Stimulated activated CD8-positive, alpha-beta memory T cell treated with anti-CD3 and anti-CD28 coated beads, Interleukin-4, amount 100 ng/mL, for 1 hour (primary cell): ENCODE data around the gene LY6G5C.
A peak's percentile ranks its signal among the peaks of the same experiment; 100 is the strongest.

Experiments
- DNase-seq, 2 donors: peaks; one replicate each; pipeline ENCODE4 v3.0.0-alpha.2; 2020; ENCODE audit warnings: low read depth in 2 of 2, low spot score in 1 of 2

LY6G5C gene

GRCh38 chr6:31663126-31663960, 17.5 kb downstream of the LY6G5C start:
- no peak for DNase-seq

GRCh38 chr6:31662124-31662723, 18.6 kb downstream of the LY6G5C start:
- no peak for DNase-seq

- no peak for DNase-seq
Observed at GRCh38 chr6:31661262-31662123, 19.4 kb downstream of the LY6G5C start.

DNA sequence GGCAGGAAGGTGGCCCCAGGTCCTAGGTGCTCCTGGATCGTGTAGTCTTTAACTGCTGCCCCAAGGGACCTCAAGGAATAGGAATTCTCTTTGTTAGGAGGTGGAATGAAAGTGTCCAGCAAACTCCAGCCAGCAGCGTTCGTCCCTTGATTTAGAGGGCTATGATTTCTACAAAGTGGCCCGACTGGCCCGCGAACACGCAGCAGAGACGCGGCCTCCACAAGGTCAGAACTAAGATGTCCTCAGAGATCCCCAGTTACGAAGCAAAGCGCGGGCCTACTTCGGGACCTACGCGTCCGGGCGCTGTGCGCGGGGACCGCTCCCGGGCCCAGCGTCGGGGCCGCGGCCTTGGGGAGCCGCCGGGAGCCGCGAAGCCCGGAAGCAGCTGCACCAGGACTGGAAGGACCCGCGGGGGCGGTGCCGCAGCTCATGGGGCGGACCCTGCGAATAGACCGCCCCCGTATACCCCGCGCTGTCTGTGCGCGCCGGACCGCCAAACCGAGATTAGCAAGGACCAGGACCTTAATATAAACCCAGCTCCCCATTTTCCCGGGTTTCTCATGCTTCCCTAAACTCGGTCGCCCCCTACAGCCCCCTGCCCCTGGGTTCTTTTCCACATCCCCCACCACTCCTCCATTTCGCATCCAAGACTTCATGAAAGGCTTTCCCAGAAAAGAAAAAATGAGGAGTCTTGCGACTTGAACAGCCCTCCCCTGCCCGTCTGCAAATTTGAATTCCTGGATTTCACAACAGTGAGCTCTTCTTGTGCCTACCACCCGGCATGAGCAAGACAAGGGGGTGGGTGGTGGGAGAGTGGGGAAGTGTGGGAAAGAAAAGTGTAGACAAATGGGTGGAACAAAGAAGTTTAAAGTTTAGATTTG, 20.2 kb downstream of the LY6G5C start, which contains the start of gene C6orf47:
C6orf47 (minus strand) TSS at position 398 of the 881 bp plus-strand sequence. CDS start 831 bp downstream, outside the sequence.
- DNase-seq = peak; percentile 59 to 66

DNA sequence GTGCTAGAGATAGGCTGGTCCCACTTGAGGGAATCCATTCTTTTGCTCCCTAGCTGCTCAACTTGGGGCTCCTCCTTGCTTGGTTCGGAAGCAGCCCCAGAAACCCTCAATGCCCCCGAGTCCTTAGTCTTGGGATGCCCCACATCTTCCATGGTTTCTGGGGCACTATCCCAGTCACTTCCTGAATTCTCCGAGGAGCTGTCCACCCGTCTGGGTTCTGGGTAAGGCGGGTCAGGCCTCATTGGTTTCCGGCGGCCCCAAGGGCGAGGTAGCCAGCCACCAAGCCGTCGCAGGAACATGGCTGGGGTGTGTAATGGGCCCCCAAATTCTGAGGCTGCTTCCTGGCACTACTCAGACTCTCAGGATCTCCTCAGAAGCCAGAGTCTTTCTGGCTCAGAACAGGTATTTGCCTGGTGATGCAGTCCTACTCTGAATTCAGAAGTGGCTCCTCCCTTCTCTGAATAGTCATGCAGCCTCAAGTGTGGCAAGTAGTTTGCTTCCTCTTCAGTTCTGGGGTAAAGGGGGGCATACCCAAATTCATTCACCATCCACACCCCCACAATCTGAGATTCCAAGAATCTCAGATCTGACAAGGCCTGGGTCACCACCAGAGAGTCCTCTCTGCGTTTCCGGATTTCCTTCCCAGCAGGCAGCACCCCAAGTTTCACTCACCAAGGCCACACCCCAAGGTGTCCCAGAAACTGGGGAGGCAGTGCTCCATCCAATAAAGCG, 21.1 kb downstream of the LY6G5C start:
- DNase-seq = no peak

GRCh38 chr6:31658983-31659648, 21.8 kb downstream of the LY6G5C start:
- no peak for DNase-seq

DNA sequence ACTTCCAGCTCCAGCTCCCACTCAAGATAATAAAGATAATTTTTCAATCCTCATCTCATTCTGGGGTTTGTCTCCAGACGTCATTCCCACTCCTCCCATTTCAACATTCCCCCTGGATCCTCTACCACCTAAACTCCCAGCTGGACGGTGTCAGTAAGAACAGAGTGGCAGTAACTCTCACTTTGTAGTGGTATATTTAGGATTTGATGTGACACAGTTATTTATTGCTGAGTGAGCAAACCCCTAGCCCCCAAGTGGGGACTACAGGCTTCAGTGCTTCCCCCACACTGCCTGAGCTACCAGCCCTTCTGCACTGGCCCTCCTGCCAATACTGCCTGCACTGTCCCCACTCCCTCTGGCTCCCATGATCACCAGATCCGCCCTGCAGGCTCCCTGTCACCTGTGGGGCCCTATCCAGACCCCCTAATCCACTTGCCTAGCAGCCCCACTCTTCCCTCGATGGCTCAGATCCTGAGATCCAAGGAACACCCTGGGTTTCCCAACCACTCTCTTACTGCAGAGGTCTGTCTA, 22.6 kb downstream of the LY6G5C start:
- DNase-seq = no peak

- no peak for DNase-seq
Observed at GRCh38 chr6:31657406-31658157, 23.3 kb downstream of the LY6G5C start.

- no peak for DNase-seq
Observed at GRCh38 chr6:31655349-31656237, 25.3 kb downstream of the LY6G5C start, which contains the start of gene APOM. Gene APOM, plus strand, starts transcription at chr6:31655894. Its CDS starts 73 bp downstream, at chr6:31655967.

DNA sequence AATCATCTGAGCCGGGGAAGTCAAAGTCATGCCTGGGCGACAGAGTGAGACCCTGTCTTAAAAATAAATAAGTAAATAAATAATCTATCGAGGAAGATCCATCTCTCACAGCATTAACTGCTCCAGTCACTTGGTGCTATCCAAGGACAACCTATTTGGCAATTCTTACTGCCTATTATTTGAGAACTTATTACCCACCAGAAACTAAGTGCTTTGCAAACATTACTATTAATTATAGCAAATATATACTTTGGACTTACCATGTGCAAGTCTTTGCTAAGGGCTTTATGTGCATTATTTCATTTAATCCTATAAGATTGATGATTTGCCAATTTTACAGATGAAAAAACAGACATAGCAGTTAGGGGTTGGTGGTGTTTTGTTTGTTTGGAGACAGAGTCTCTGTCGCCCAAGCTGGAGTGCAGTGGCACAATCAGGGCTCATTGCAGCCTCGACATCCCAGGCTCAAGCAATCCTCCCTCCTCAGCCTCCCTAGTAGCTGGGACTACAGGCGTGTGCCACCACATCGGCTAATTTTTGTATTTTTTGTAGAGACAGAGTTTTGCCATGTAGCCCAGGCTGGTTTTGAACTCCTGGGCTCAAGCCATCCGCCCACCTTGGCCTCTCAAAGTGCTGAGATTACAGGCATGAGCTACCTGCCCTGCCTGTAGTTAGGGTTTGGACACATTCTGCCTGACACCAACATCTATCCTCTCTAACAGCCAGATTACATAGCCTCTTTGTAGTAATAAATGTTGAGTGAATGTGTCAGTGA, 26.1 kb downstream of the LY6G5C start:
- no peak for DNase-seq

DNA sequence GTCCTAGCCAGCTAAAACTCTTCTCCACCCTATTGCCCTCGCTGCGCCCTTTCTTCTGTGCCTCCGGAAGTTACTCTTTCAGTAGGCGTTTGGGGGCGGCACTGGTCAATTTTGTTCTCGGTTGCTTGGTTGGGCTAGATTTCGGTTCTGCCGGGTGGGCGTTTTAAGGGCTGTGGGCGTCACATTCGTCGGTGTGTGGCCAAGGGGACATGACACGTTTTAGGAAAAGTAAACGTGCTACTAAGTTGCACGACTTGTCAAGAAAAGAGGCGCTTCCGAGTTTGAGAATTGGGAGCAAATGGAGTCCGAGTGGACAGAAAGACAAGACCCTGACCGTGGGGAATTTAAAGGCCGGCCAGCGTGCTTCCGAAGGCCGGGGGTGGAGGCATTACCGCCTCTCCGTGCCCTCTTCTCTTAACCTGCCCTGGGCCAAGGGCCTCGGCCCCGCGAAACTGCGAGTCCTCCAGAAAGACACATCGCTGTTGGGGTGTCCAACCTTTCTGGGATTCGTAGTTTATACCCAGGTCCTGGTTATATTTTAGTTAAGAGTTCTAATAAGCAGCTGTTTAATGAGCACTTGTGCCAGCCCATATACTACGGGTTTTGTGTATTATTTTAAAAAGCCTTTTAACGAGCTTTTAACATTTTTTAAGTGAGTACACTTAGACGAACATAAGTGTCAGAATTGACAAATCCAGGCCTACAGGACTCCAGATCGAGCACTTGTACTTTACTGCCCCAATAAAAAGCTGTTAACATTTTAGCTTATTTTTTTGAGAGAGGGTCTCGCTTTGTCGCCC, 27.7 kb downstream of the LY6G5C start:
- peak in 1 of 2 donors; percentile 69 for DNase-seq

GRCh38 chr6:31651602-31652191, 29.2 kb downstream of the LY6G5C start:
- DNase-seq = no peak

- no peak for DNase-seq
Observed at GRCh38 chr6:31645325-31645724, 35.5 kb downstream of the LY6G5C start.

DNA sequence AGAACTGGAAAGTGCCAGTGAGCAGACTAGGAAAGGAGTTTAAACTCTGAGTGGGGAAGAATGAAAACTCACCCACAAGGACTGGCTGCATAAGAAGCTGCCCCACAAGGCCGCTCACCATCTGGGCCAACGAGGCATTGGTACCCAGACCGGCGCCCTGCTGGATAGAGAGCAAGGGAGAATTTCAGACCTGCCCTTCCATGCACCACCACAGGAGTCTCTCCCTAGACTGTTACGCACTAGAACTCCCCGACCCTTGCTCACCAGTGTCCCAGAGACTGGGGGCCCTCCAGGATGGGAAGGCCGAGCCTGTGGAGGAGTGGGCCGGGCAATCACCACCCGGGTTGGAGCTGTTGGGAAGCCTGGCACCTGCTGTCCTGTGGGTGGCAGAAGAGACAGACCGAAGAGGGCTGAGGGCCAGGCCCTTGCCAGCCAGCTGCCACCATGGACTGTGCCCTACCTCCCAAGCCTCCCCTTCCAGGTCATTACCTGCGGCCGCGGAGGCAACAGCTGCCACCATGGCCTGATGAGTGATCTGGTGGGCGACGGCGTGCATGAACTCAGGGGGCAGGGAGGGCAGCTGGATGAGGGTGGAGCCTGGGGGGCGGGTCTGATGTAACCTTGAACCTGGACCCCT, 36.9 kb downstream of the LY6G5C start:
- no peak for DNase-seq
